GM12878 (cell line): Measurements from ENCODE around the gene PCP4L1. TPM values are rescaled to one million over a fixed set of nuclear protein-coding genes. Genes with fewer than 3 reads are reported as not detected.

Experiments used
- CEBPB ChIP-seq, 2 experiments: fragments of 150-350 bp in 1 of 2; IDR thresholded peaks; 2 replicates each; pipeline ENCODE4 v1.6.1; 2012 to 2014; ENCODE audit warnings: low read depth in 2 of 2, low read length in 2 of 2, borderline replicate concordance in 1 of 2, inconsistent platforms in 1 of 2
- CREM ChIP-seq: IDR thresholded peaks from 2 replicates; pipeline ENCODE4 v1.6.1; 2014; ENCODE audit warnings: antibody characterized with exemption, low read depth
- NFXL1 ChIP-seq: fragments of 450-650 bp; IDR thresholded peaks from 2 replicates; pipeline ENCODE4 v1.6.1; 2017; ENCODE audit warnings: antibody characterized with exemption, mild to moderate bottlenecking, borderline replicate concordance
- POLR2A ChIP-seq: IDR thresholded peaks from 2 replicates; pipeline ENCODE4 v1.6.1; 2011; ENCODE audit warnings: low read depth, mild to moderate bottlenecking, low read length
- RAD21 ChIP-seq: IDR thresholded peaks from 2 replicates; pipeline ENCODE4 v1.6.1; 2011; ENCODE audit warnings: mild to moderate bottlenecking, low read depth, low read length, moderate library complexity; ENCODE audit not compliant: insufficient read depth
- TCF3 ChIP-seq: IDR thresholded peaks from 2 replicates; pipeline ENCODE4 v1.6.1; 2012; ENCODE audit warnings: low read depth, mild to moderate bottlenecking, low read length, borderline replicate concordance; ENCODE audit not compliant: insufficient read depth
- YY1 ChIP-seq: IDR thresholded peaks from 2 replicates; pipeline ENCODE4 v1.6.1; 2011; ENCODE audit warnings: low read depth, mild to moderate bottlenecking, low read length
- polyA plus RNA-seq, 11 experiments: library from polyadenylated mRNA; depleted of rRNA in 4 of 11; unstranded in 6 of 11; stranded (reverse) in 5 of 11; fragments of >200 nt; fragmentation: Nextera tagmentation in 4 of 11; fragmentation: Illumina TruSeq in 1 of 11; extraction: Ambion mirVana in 4 of 11; extraction: Trizol in 1 of 11; gene quantifications; 1 replicate in 1 of 11; 2 replicates in 10 of 11; pipeline versions ENCODE4 v1.2.1 to v1.2.3, GENCODE V29; 2011 to 2016; ENCODE audit warnings: inconsistent platforms in 2 of 11, missing spikeins in 2 of 11, low read depth in 1 of 11
- total RNA-seq, 4 experiments: library from RNA; depleted of rRNA in 3 of 4; stranded (reverse); fragments of >200 nt in 3 of 4; fragmentation: Illumina TruSeq in 1 of 4; extraction: Trizol in 1 of 4; gene quantifications; 2 replicates each; pipeline versions ENCODE4 v1.2.1 to v1.2.3, GENCODE V29; 2013 to 2021
- TF ChIP-seq, protein P1 (sequence below): fragments of 450-650 bp; IDR thresholded peaks from 2 replicates; pipeline ENCODE4 v1.6.1; 2018; ENCODE audit warnings: mild to moderate bottlenecking, low read depth, moderate library complexity; ENCODE audit not compliant: partially characterized antibody
- TF ChIP-seq, protein P2 (sequence below): IDR thresholded peaks from 2 replicates; pipeline ENCODE4 v1.6.1; 2011; ENCODE audit warnings: borderline replicate concordance, low read depth, mild to moderate bottlenecking, moderate library complexity, mixed read lengths, low read length; ENCODE audit not compliant: insufficient read depth; ENCODE audit errors: extremely low read length
- TF ChIP-seq, protein P3 (sequence below): fragments of 450-650 bp; conservative IDR thresholded peaks from 2 replicates; pipeline ENCODE4 v1.6.1; 2017; ENCODE audit warnings: mild to moderate bottlenecking, moderate library complexity

Gene PCP4L1
- total and polyA plus RNA-seq, 10 of the 15 experiments (the other 5 are each of a cell fraction or from before 2014, with no cell fraction given) = 1.0 to 5.2 (median 2.8) TPM

- TF ChIP-seq, protein P1, sequence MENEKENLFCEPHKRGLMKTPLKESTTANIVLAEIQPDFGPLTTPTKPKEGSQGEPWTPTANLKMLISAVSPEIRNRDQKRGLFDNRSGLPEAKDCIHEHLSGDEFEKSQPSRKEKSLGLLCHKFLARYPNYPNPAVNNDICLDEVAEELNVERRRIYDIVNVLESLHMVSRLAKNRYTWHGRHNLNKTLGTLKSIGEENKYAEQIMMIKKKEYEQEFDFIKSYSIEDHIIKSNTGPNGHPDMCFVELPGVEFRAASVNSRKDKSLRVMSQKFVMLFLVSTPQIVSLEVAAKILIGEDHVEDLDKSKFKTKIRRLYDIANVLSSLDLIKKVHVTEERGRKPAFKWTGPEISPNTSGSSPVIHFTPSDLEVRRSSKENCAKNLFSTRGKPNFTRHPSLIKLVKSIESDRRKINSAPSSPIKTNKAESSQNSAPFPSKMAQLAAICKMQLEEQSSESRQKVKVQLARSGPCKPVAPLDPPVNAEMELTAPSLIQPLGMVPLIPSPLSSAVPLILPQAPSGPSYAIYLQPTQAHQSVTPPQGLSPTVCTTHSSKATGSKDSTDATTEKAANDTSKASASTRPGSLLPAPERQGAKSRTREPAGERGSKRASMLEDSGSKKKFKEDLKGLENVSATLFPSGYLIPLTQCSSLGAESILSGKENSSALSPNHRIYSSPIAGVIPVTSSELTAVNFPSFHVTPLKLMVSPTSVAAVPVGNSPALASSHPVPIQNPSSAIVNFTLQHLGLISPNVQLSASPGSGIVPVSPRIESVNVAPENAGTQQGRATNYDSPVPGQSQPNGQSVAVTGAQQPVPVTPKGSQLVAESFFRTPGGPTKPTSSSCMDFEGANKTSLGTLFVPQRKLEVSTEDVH = no peak
- TF ChIP-seq RAD21 (peak; percentile 38; the same call in 1 of the 2 replicates), NFXL1 (no peak), POLR2A (peak; percentile 77), CREM (peak; percentile 26; the same call in 1 of the 2 replicates), YY1 (0 out of 2 replicates have a peak, but pooled peaks have one; percentile 24), TCF3 (no peak), CEBPB (IDR thresholded peaks at IDR 0.05; ENCODE audit: borderline replicate concordance in 1 of 2, low read depth in 2 of 2, low read length in 2 of 2) (no peak)
- TF ChIP-seq, protein P2, sequence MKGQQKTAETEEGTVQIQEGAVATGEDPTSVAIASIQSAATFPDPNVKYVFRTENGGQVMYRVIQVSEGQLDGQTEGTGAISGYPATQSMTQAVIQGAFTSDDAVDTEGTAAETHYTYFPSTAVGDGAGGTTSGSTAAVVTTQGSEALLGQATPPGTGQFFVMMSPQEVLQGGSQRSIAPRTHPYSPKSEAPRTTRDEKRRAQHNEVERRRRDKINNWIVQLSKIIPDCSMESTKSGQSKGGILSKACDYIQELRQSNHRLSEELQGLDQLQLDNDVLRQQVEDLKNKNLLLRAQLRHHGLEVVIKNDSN = no peak
- TF ChIP-seq, protein P3, sequence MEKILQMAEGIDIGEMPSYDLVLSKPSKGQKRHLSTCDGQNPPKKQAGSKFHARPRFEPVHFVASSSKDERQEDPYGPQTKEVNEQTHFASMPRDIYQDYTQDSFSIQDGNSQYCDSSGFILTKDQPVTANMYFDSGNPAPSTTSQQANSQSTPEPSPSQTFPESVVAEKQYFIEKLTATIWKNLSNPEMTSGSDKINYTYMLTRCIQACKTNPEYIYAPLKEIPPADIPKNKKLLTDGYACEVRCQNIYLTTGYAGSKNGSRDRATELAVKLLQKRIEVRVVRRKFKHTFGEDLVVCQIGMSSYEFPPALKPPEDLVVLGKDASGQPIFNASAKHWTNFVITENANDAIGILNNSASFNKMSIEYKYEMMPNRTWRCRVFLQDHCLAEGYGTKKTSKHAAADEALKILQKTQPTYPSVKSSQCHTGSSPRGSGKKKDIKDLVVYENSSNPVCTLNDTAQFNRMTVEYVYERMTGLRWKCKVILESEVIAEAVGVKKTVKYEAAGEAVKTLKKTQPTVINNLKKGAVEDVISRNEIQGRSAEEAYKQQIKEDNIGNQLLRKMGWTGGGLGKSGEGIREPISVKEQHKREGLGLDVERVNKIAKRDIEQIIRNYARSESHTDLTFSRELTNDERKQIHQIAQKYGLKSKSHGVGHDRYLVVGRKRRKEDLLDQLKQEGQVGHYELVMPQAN = 0 out of 2 replicates have a peak, but pooled peaks have one; percentile 30
These were observed 47.4 kb downstream of the PCP4L1 start (continued) for GRCh38 chr1:161305867-161306519.
